GM18873 (cell line): ENCODE measurements around the gene APBA2.

ENCODE experiments used
- ATAC-seq: cut with Tn5 transposase; IDR thresholded peaks from one replicate; pipeline ENCODE4 v1.9.1; 2021; ENCODE audit warnings: mild to moderate bottlenecking, moderate library complexity, moderate number of reproducible peaks; ENCODE audit not compliant: unreplicated experiment, low FRiP score

The APBA2 gene

GRCh38 chr15:28954466-28955159, 68.8 kb downstream of the APBA2 start:
- no peak for ATAC-seq

DNA sequence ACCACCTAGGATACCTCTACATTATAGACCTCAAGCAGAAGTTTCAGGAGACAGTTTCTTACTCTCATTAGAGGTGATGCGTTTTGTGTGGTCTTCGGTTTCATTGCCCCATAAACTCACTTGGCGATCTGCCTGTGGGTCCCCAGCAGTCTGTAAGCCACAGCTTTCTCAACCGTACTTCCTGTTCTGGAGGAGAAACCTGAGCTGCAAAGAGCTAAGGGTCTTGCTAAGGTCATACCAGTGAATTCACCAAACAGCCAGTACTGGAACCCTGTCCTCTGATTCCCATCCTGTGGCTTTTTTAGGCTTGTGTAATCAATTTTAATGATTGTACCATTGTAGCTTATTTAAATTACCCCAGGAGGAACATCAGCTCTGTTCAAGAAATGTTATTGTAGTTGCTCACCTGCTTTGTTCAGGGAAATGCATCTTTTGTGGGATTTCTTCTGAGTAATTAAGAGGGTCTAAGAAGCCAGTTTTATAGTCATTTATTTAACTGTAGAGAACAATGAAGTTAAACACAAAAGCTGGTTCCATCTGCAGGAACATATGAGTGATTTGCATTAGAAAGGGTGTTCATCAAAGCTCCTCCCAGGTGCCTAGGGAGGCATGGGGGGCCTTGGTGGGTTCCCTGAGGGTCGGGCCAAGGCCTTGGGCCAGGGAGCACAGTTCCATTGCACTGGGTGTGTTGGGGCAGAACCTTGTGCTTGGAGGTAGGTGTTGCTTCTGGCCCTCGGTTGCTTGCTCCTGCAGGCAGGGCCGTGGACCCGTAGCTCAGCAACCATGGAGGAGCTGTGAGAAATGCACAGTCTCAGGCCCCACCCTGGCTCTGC, 69.6 kb downstream of the APBA2 start:
- ATAC-seq: no peak

DNA sequence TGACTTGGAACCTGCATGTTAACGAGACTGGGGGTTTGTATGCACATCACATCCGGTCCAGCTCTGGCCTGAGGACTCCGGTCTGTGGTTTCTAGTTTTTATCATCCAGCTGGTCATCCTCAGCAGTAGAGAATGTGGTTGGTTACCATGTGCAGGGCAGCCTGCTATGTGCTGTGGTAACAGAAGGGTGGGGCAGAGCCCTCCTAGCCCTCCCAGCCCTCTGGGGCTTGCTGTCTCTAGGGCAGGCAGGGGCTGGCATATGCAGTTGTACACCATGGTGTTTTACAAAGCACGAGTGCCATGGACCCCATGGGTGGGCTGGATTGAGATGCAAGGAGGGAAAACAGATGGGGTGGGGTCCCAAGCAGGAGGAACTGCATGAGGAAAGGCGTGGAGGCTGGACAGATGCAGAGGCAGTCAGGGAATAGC, 70.2 kb downstream of the APBA2 start:
- no peak for ATAC-seq

- ATAC-seq: no peak
Observed at GRCh38 chr15:28956491-28956890, 70.7 kb downstream of the APBA2 start.

- ATAC-seq: no peak
Observed at GRCh38 chr15:28957606-28958498, 72.1 kb downstream of the APBA2 start.

DNA sequence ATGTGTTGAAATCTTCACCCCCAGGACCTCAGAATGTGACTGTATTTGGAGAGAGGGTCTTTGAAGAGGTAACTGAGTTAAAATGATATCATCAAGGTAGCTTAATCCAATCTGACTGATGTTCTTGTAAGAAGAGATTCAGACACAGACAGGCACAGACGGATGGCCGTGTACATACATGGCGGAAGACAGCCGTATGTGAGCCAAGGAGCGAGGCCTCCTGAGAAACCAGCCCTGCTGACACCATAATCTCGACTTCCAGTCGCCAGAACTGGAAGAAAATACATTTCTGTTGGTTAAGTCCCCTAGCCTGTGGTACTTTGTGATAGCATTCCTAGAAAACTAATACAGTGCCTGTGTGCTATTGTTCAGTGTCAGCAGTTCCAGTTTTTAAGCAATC, 73.6 kb downstream of the APBA2 start:
- ATAC-seq: no peak

- ATAC-seq: no peak
Observed at GRCh38 chr15:28960979-28961378, 75.2 kb downstream of the APBA2 start.

DNA sequence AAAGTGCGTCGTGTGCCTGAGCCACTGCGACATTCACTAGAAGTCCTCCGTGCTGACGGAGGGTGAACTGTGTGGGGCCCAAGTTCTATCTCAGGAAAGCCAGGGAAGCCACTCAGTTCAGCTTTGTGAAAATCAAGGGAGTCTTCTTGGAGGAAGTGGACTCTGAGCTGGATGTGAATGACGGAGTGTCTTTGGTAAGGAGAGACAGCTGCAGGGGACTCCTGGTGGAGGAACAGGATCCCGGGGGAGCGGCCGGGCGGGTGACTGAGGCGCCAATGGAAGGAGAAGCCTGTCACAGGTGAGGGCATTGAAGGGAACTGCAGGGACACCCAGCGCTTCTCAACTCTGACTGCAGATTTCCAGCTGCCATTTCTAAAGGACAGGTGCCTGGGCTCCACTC, 75.6 kb downstream of the APBA2 start:
- no peak for ATAC-seq

- ATAC-seq: no peak
Observed at GRCh38 chr15:28962851-28963710, 77.3 kb downstream of the APBA2 start.

DNA sequence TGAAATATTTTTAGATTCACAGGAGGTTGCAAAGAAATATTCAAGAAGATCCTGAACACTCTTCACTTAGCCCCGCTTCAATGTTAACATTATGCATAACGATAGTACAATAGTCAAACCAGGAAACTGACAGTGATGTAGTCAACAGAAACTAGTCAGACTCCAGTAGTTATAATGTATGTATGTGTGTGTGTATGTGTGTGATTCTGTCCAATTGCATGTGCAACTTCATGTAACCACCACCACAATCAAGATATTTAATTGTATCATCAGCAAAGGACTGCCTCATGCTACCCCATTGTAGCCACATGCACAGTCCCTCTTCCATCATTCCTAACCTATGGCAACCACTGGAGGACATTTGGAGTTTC, 77.9 kb downstream of the APBA2 start:
- no peak for ATAC-seq

DNA sequence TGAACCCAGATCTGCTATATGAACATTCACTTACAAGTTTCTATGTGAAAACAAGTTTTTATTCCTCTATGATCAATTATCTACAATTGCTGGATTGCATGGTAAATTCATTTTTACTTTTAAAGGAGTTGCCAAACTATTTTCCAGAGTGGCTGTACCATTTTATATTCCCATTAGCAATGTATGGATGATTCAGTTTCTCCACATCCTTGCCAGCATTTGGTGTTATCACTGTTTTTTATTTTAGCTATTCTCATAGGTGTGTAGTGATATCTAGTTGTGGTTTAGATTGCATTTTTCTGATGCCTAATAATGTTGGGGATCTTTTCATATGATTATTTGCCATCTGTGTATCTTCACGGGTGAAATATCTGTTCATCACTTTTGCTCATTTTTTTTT, 78.3 kb downstream of the APBA2 start:
- ATAC-seq: no peak

- no peak for ATAC-seq
Observed at GRCh38 chr15:28967066-28967465, 81.3 kb downstream of the APBA2 start.

GRCh38 chr15:28967990-28968389, 82.2 kb downstream of the APBA2 start:
- no peak for ATAC-seq

GRCh38 chr15:28969511-28970085, 83.8 kb downstream of the APBA2 start:
- ATAC-seq: no peak

DNA sequence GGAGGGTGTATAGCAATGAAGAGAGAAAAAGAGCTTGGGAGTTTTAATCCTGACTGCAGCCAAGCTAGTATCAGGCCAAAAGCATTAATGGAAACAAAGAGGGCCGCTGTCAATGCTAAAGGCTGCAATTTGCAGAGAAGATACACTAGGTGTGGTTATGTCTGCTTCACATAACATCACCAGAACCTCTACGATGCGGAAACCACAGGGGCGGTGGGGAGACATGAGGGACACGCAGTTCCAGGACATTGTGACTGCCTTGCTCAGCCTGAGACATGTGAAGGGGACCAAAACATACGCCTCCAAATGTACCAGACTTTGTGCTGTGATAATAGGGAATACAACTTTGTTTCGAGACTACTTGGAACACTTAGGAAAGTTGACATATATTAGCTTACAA, 88.4 kb downstream of the APBA2 start:
- ATAC-seq: no peak

GRCh38 chr15:28975766-28976179, 90.0 kb downstream of the APBA2 start:
- no peak for ATAC-seq

- no peak for ATAC-seq
Observed at GRCh38 chr15:28977377-28978010, 91.7 kb downstream of the APBA2 start.

GRCh38 chr15:28978011-28978378, 92.2 kb downstream of the APBA2 start:
- ATAC-seq: no peak

DNA sequence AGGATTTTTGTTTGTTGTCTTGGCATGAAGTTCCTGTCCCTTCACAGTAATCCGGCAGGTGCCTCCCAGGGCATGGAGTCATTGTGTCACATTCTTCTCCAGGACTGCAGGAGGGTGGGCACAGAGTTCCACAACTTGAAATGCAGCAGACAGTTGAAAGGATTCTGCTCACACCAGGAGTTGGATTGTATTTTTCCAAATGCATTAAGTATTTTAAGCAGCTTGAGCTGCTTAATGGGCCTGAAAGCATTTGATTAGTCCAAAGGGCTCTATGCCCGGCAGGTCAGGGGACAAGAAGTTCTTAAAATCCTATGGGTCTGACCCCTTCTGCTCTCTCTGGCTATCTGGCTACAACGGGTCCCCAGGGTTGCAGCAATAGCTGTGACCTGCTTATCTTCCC, 92.9 kb downstream of the APBA2 start:
- no peak for ATAC-seq
